HepG2 (cell line): Measurements from ENCODE around the gene TMEM14B. TPM values are rescaled to one million over a fixed set of nuclear protein-coding genes. Genes with fewer than 3 reads are reported as not detected.

Source experiments
- ATAC-seq: fragments of 200-7000 bp; cut with Tn5 transposase; 3 replicates; pipeline ENCODE4 v1.9.1; 2020; ENCODE audit warnings: mild to moderate bottlenecking, moderate library complexity
- BruUV-seq: library from RNA; stranded (reverse); fragments of 400-500 nt; replicated peaks from 2 replicates; lab custom pipeline; 2021; lab: Mats Ljungman, UMichigan
- CTCF ChIA-PET: fragments of 300-600 bp; formaldehyde crosslinking; extraction: SDS; loops from one replicate; lab custom pipeline; 2021; ENCODE audit warnings: low total read pairs, inconsistent platforms, low intra/inter-chr PET ratio; lab: Yijun Ruan, JAX
- POLR2A ChIA-PET: fragments of 350-600 bp; sonication (Branson Sonifier 250); formaldehyde crosslinking; loops from one replicate; lab custom pipeline; 2020; ENCODE audit warnings: antibody characterized with exemption, inconsistent platforms; lab: Yijun Ruan, JAX
- DNase-seq: peaks from one replicate; pipeline ENCODE4 v3.0.0-alpha.2; 2015; ENCODE audit warnings: low spot score
- FAIRE-seq: peaks from 3 replicates; lab custom pipeline; 2011; peaks lifted over from hg19 to GRCh38; lab: Jason Lieb, UNC
- H2AFZ ChIP-seq: one replicate; pipeline ENCODE4 v1.6.1; 2011; ENCODE audit warnings: low read length, inconsistent platforms
- H3K27ac ChIP-seq: fragments of 300-600 bp; 3 replicates; pipeline ENCODE4 v1.8.0; 2011; ENCODE audit warnings: mixed run types, mild to moderate bottlenecking, mixed read lengths, low read length, inconsistent platforms; ENCODE audit not compliant: insufficient read depth; ENCODE audit errors: extremely low read length
- H3K27me3 ChIP-seq, 2 experiments: fragments of 200-600 bp in 1 of 2; 2 replicates in 1 of 2; 3 replicates in 1 of 2; pipeline versions ENCODE4 v1.6.0 to v1.8.0; 2011; ENCODE audit warnings: low read length in 2 of 2, mild to moderate bottlenecking in 2 of 2, moderate library complexity in 2 of 2, inconsistent platforms in 1 of 2; ENCODE audit not compliant: insufficient read depth in 2 of 2, control insufficient read depth in 1 of 2
- H3K36me3 ChIP-seq, 2 experiments: fragments of 200-600 bp in 1 of 2; replicated peaks in 1 of 2; 2 replicates in 1 of 2; 3 replicates in 1 of 2; pipeline versions ENCODE4 v1.5.1 to v1.8.0; 2011; ENCODE audit warnings: low read length in 2 of 2, inconsistent platforms in 1 of 2; ENCODE audit not compliant: insufficient read depth in 2 of 2, control insufficient read depth in 1 of 2
- H3K4me1 ChIP-seq: 2 replicates; pipeline ENCODE4 v1.5.1; 2012; ENCODE audit warnings: low read length, inconsistent platforms; ENCODE audit not compliant: insufficient read depth
- H3K4me2 ChIP-seq: 2 replicates; pipeline ENCODE4 v1.6.0; 2011; ENCODE audit warnings: low read depth, low read length, inconsistent platforms
- H3K4me3 ChIP-seq, 3 experiments: fragments of 200-600 bp in 1 of 3; sonication (generic), shearing (Covaris generic) in 1 of 3; replicated peaks in 1 of 3; 2 replicates each; pipeline ENCODE4 v1.5.1; 2011 to 2016; ENCODE audit warnings: low read length in 3 of 3, inconsistent platforms in 2 of 3, low read depth in 2 of 3, mild to moderate bottlenecking in 2 of 3, control low read depth in 1 of 3, mixed read lengths in 1 of 3; ENCODE audit not compliant: insufficient read depth in 1 of 3
- H3K79me2 ChIP-seq: one replicate; pipeline ENCODE4 v1.6.1; 2011; ENCODE audit warnings: low read length, inconsistent platforms; ENCODE audit not compliant: insufficient read depth
- H3K9ac ChIP-seq: 2 replicates; pipeline ENCODE4 v1.6.0; 2011; ENCODE audit warnings: mild to moderate bottlenecking, low read depth, low read length, inconsistent platforms; ENCODE audit not compliant: insufficient read depth
- H3K9me3 ChIP-seq: 2 replicates; pipeline ENCODE4 v1.5.1; 2012; ENCODE audit warnings: mild to moderate bottlenecking, low read length
- H4K20me1 ChIP-seq: 2 replicates; pipeline ENCODE4 v1.6.0; 2011; ENCODE audit warnings: inconsistent platforms, mild to moderate bottlenecking, low read length, moderate library complexity; ENCODE audit not compliant: insufficient read depth
- DPF2 ChIP-seq: sonication (generic); formaldehyde crosslinking; IDR thresholded peaks from 2 replicates; pipeline ENCODE4 v1.4.0; 2020; ENCODE audit warnings: mild to moderate bottlenecking, low read depth, missing genetic modification reagents, borderline replicate concordance
- EP300 ChIP-seq, 3 experiments: sonication (generic) in 1 of 3; formaldehyde crosslinking in 1 of 3; IDR thresholded peaks; 2 replicates each; pipeline versions ENCODE4 v1.5.1 to v1.6.1; 2011 to 2020; ENCODE audit warnings: low read depth in 2 of 3, low read length in 2 of 3, borderline replicate concordance in 1 of 3, improper control_type of control experiment in 1 of 3, mild to moderate bottlenecking in 1 of 3, missing genetic modification reagents in 1 of 3, moderate library complexity in 1 of 3
- FOXK1 ChIP-seq: sonication (generic); formaldehyde crosslinking; IDR thresholded peaks from 2 replicates; pipeline ENCODE4 v1.4.0; 2020; ENCODE audit warnings: low read depth, missing genetic modification reagents, borderline replicate concordance
- HNF4A ChIP-seq: sonication (generic); formaldehyde crosslinking; IDR thresholded peaks from 2 replicates; pipeline ENCODE4 v1.4.0; 2020; ENCODE audit warnings: missing genetic modification reagents
- RBAK ChIP-seq: sonication (generic); formaldehyde crosslinking; IDR thresholded peaks from 2 replicates; pipeline ENCODE4 v1.5.1; 2020; ENCODE audit warnings: mild to moderate bottlenecking, missing genetic modification reagents
- SAP130 ChIP-seq: IDR thresholded peaks from 2 replicates; pipeline ENCODE4 v1.6.1; 2016; ENCODE audit warnings: low read depth
- SOX13 ChIP-seq, 3 experiments: fragments of 450-650 bp in 1 of 3; sonication (generic) in 1 of 3; formaldehyde crosslinking in 1 of 3; IDR thresholded peaks in 2 of 3; conservative IDR thresholded peaks in 1 of 3; 2 replicates each; pipeline versions ENCODE4 v1.5.0 to v1.6.1; 2016 to 2020; ENCODE audit warnings: antibody characterized with exemption in 1 of 3, mild to moderate bottlenecking in 1 of 3, missing compliant biosample characterization in 1 of 3, missing genetic modification reagents in 1 of 3, moderate library complexity in 1 of 3
- SOX5 ChIP-seq: IDR thresholded peaks from 2 replicates; pipeline ENCODE4 v1.6.1; 2016; ENCODE audit warnings: borderline replicate concordance
- SP4 ChIP-seq: sonication (generic); formaldehyde crosslinking; IDR thresholded peaks from 2 replicates; pipeline ENCODE4 v1.8.1; 2023; ENCODE audit warnings: mild to moderate bottlenecking, missing genetic modification reagents
- SRSF4 ChIP-seq: fragments of 200-400 bp; formaldehyde crosslinking; IDR thresholded peaks from one replicate; pipeline ENCODE4 v1.6.1; 2018; ENCODE audit warnings: mild to moderate bottlenecking, low read depth, low read length, moderate library complexity; ENCODE audit not compliant: poor library complexity, severe bottlenecking
- ZBTB20 ChIP-seq: sonication (generic); formaldehyde crosslinking; IDR thresholded peaks from 2 replicates; pipeline ENCODE4 v1.8.1; 2023; ENCODE audit warnings: missing genetic modification reagents, low read depth, mild to moderate bottlenecking, borderline replicate concordance
- WGBS: methylation state at CpG from one replicate; pipeline ENCODE4 v1.1.6; 2017; ENCODE audit warnings: low lambda C conversion rate; 5-methylcytosine and 5-hydroxymethylcytosine counted together
- in situ Hi-C: cut with HindIII; loops from 2 replicates; pipeline ENCODE4 v1.10.0; 2017; ENCODE audit warnings: low pct_unique_long_range_greater_than_20kb; ENCODE audit not compliant: extremely low pct_ligation_motif_present
- intact Hi-C: fragments of 100-400 bp; cut with micrococcal nuclease; formaldehyde crosslinking; loops from one replicate; pipeline ENCODE4 v1.10.0; 2022; ENCODE audit not compliant: unreplicated experiment
- polyA plus RNA-seq, 8 experiments: library from polyadenylated mRNA; depleted of rRNA in 3 of 8; stranded (reverse) in 7 of 8; unstranded in 1 of 8; fragments of >200 nt; fragmentation: Illumina TruSeq in 4 of 8; extraction: Trizol in 4 of 8; gene quantifications; 2 replicates each; pipeline versions ENCODE4 v1.2.1 to v1.2.3, GENCODE V29; 2011 to 2016; ENCODE audit warnings: low read depth in 4 of 8, missing spikeins in 1 of 8, mixed read lengths in 1 of 8; ENCODE audit not compliant: insufficient read depth in 1 of 8
- total RNA-seq, 5 experiments: library from RNA; depleted of rRNA; stranded (reverse); fragments of >200 nt; fragmentation: Illumina TruSeq; extraction: Trizol; gene quantifications; 2 replicates each; pipeline ENCODE4 v1.2.3, GENCODE V29; 2016; ENCODE audit warnings: low read depth in 1 of 5
- TF ChIP-seq, protein P1 (sequence below): sonication (generic); formaldehyde crosslinking; conservative IDR thresholded peaks from 2 replicates; pipeline ENCODE4 v1.4.0; 2020; ENCODE audit warnings: mild to moderate bottlenecking, missing genetic modification reagents, moderate library complexity

The TMEM14B gene
- total and polyA plus RNA-seq, 2 of the 13 experiments (the other 11 are each of a cell fraction or from before 2014, with no cell fraction given): 133 to 200 TPM

DNA sequence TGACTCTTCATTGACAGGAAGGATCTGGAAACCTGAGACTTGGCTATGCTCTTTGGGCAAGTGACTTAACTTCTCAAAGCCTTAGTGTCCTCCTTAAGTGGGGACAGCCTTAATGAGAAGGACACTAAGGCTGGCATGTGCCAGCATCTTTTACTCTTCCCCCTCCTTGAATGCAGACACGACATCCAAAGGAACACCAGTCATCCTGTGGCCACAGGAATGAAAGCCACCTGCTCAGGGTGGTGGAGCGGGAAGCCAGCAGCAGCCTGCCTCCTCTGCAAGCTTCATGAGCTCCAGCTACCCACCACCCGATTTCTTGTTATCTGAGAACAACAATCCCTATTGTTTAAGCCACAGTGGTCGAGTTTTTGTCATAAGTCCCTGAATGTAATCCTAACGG is 44.5 kb downstream of the TMEM14B start:
- Histone ChIP-seq H3K4me3 (no peak overlapping the region), H3K9me3 (no peaks in the 10 kb centered on the region), H3K27me3 (no peaks in the 10 kb centered on the region), H3K4me1 (peaks cover 24% of the 10 kb centered on the region), H3K4me2 (no peak overlapping the region), H3K27ac (no peak overlapping the region), H3K36me3 (no peaks in the 10 kb centered on the region), H3K9ac (no peak overlapping the region), H2AFZ (no peak overlapping the region), H3K79me2 (no peaks in the 10 kb centered on the region), H4K20me1 (no peaks in the 10 kb centered on the region)
- no TSS peak for BruUV-seq
- 94% methylated on average over 5 of the region's 5 CpGs for WGBS
- no peak for ATAC-seq
- in situ Hi-C loops (no loop called here), intact Hi-C loops (loop anchor here (2.0 kb wide), 1 partner anchor 69 kb away; the partner anchor contains the start of gene TMEM14C)
- no peak for TF ChIP-seq SRSF4
- no peak for TF ChIP-seq SOX13 (IDR thresholded peaks at IDR 0.05)
- TF ChIP-seq SOX13 (CRISPR knock-in tag; conservative IDR thresholded peaks at IDR 0.05 in 1 of 2, IDR thresholded peaks at IDR 0.05 in 1 of 2): peak in 1 of 2 experiments; percentile 15; a peak in 1 of 4 replicates
- ChIA-PET CTCF (no interaction called here), POLR2A (no interaction called here)
- no peak for DNase-seq
- no peak for FAIRE-seq

DNA sequence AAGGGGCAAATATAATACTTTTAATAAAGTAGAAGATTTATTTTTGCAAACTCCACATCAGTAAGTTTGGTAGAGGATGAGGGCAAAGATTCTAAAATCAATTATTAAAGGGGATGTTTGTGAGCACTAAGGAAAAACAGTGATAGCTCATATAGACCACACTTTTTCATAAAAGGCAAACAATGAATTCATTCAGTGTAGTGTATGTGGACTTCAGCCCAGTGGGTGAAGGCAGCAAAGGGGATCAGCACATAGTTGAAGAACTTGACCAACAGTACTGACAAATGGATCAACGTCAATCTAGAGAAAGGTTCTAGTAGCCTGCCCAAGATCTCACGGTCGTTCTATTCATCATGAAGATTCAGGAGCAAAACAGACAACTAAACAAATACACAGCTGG is 45.4 kb downstream of the TMEM14B start:
- Histone ChIP-seq H3K79me2 (no peaks in the 10 kb centered on the region), H3K4me2 (peak overlapping the region; percentile 48), H4K20me1 (no peaks in the 10 kb centered on the region), H3K36me3 (no peaks in the 10 kb centered on the region), H3K9me3 (no peaks in the 10 kb centered on the region), H3K27ac (peak overlapping the region; percentile 30), H3K4me1 (peaks cover 24% of the 10 kb centered on the region), H3K27me3 (no peaks in the 10 kb centered on the region), H3K4me3 (no peak overlapping the region; a peak in 1 of 6 replicates), H3K9ac (no peak overlapping the region; the same call in 1 of the 2 replicates), H2AFZ (no peak overlapping the region)
- ATAC-seq (peak; percentile 99), FAIRE-seq (peak; percentile 93), DNase-seq (peak; percentile 82)
- intact Hi-C loops: loop anchor here (2.0 kb wide), 1 partner anchor 70 kb away; the partner anchor contains the start of gene TMEM14C
- 23% methylated on average over 3 of the region's 3 CpGs for WGBS
- in situ Hi-C loops: no loop called here
- ChIA-PET CTCF (no interaction called here), POLR2A (no interaction called here)
- BruUV-seq: no TSS peak
- TF ChIP-seq ZBTB20 (0 out of 2 replicates have a peak, but pooled peaks have one; percentile 31), RBAK (peak; percentile 23; the same call in 1 of the 2 replicates), FOXK1 (CRISPR knock-in tag) (no peak), DPF2 (0 out of 2 replicates have a peak, but pooled peaks have one; percentile 18), SAP130 (peak; percentile 34; the same call in 1 of the 2 replicates), SOX5 (peak; percentile 38; the same call in 1 of the 2 replicates), EP300 (IDR thresholded peaks at IDR 0.05; ENCODE audit: low read depth in 2 of 2, low read length in 2 of 2) (peak in 1 of 2 experiments; percentile 16; a peak in 1 of 4 replicates), EP300 (CRISPR knock-in tag; IDR thresholded peaks at IDR 0.05; ENCODE audit: borderline replicate concordance) (no peak), SP4 (no peak), HNF4A (CRISPR knock-in tag) (peak; percentile 80)
- TF ChIP-seq, protein P1, sequence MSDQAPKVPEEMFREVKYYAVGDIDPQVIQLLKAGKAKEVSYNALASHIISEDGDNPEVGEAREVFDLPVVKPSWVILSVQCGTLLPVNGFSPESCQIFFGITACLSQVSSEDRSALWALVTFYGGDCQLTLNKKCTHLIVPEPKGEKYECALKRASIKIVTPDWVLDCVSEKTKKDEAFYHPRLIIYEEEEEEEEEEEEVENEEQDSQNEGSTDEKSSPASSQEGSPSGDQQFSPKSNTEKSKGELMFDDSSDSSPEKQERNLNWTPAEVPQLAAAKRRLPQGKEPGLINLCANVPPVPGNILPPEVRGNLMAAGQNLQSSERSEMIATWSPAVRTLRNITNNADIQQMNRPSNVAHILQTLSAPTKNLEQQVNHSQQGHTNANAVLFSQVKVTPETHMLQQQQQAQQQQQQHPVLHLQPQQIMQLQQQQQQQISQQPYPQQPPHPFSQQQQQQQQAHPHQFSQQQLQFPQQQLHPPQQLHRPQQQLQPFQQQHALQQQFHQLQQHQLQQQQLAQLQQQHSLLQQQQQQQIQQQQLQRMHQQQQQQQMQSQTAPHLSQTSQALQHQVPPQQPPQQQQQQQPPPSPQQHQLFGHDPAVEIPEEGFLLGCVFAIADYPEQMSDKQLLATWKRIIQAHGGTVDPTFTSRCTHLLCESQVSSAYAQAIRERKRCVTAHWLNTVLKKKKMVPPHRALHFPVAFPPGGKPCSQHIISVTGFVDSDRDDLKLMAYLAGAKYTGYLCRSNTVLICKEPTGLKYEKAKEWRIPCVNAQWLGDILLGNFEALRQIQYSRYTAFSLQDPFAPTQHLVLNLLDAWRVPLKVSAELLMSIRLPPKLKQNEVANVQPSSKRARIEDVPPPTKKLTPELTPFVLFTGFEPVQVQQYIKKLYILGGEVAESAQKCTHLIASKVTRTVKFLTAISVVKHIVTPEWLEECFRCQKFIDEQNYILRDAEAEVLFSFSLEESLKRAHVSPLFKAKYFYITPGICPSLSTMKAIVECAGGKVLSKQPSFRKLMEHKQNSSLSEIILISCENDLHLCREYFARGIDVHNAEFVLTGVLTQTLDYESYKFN (CRISPR knock-in tag): peak; percentile 34
